Peyer's patch (tissue), 4 donors: ENCODE results near the gene KCNAB1. TPM values are rescaled to one million over a fixed set of nuclear protein-coding genes. Genes with fewer than 3 reads are reported as not detected.

Experiments used
- DNase-seq, 3 donors: peaks; one replicate each; pipeline ENCODE4 v3.0.0-alpha.2; 2017 to 2019
- H3K27ac ChIP-seq, 4 donors: fragments of 200-600 bp; sonication (generic); one replicate each; pipeline ENCODE4 v1.5.1; 2016 to 2019
- H3K27me3 ChIP-seq, 2 donors: fragments of 200-600 bp; sonication (generic); one replicate each; pipeline ENCODE4 v1.5.1; 2019
- H3K36me3 ChIP-seq, 3 donors: fragments of 200-600 bp; sonication (generic); one replicate each; pipeline ENCODE4 v1.5.1; 2016 to 2019
- H3K4me1 ChIP-seq, 4 donors: fragments of 200-600 bp; sonication (generic); one replicate each; pipeline ENCODE4 v1.5.1; 2016 to 2019
- H3K4me3 ChIP-seq, 4 donors: fragments of 200-600 bp; sonication (generic); 1 replicate in 3 of 4; 2 replicates in 1 of 4; pipeline ENCODE4 v1.5.1; 2016 to 2019; ENCODE audit warnings: mild to moderate bottlenecking in 1 of 4
- H3K9me3 ChIP-seq, 4 donors: fragments of 200-600 bp; sonication (generic); one replicate each; pipeline ENCODE4 v1.5.1; 2016 to 2019; ENCODE audit warnings: mild to moderate bottlenecking in 1 of 4
- CTCF ChIP-seq, 6 experiments: fragments of 450-650 bp in 4 of 6; fragments of 200-600 bp in 2 of 6; sonication (generic) in 1 of 6; IDR thresholded peaks; one replicate each; pipeline ENCODE4 v1.5.1; 2017 to 2019; ENCODE audit warnings: antibody characterized with exemption in 6 of 6, mild to moderate bottlenecking in 3 of 6, moderate library complexity in 1 of 6
- POLR2A ChIP-seq, 2 donors: fragments of 450-650 bp; IDR thresholded peaks; one replicate each; pipeline ENCODE4 v1.5.1; 2017; ENCODE audit warnings: antibody characterized with exemption in 2 of 2, mild to moderate bottlenecking in 2 of 2, moderate library complexity in 2 of 2
- total RNA-seq, 4 donors: library from RNA; depleted of rRNA; stranded (reverse); fragments of >200 nt; gene quantifications; one replicate each; pipeline ENCODE4 v1.1.0, GENCODE V29; 2016

Gene KCNAB1
- total RNA-seq, 4 donors from 2014 or later: 1.1 to 1.7 (median 1.6) TPM; not detected in 1

DNA sequence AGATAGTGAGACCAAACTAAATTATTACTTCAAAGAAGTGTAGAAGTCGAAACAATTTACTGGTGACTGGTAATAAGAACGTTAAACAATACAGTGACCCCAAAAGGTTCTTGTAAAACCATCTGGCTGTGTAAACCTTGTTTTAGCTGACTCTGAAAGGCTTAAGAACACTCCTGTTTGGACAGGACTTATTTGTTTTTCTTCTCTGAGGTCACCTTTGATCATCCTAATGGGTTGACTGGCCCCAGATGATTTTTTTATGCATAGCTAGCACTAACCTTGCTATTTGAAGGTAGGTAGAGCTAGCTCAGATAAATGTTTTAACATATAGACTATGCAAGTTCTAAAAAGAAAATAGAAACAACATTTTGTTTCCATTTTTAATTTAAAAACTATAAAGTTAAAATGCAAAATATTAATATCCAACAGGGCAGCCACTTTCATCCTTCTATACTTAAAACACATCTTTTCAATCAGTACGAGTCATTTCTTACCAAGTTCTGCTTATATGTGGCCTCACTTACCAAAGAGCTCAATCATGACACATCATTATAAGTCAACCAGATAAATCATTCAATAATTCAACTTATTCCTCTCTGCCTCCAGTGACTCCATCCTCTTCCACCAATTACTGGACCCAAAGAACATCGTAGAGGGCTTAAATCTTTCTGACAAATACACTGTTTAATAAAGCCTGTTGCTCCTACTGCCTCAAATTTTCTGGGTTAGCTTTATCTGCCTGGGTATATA is 275.8 kb downstream of the KCNAB1 start:
- H3K27ac ChIP-seq: no peak overlapping the region
- no peak for DNase-seq
- no peaks in the 10 kb centered on the region for H3K4me1 ChIP-seq
- no peaks in the 10 kb centered on the region for H3K27me3 ChIP-seq
- H3K36me3 ChIP-seq: no peaks in the 10 kb centered on the region
- no peaks in the 10 kb centered on the region for H3K9me3 ChIP-seq
- TF ChIP-seq POLR2A (IDR thresholded peaks at IDR 0.05) (no peak), CTCF (IDR thresholded peaks at IDR 0.05) (no peak)
- no peak overlapping the region for H3K4me3 ChIP-seq

- no peaks in the 10 kb centered on the region for H3K9me3 ChIP-seq
- DNase-seq: no peak
- no peaks in the 10 kb centered on the region for H3K36me3 ChIP-seq
- no peaks in the 10 kb centered on the region for H3K27me3 ChIP-seq
- TF ChIP-seq CTCF (IDR thresholded peaks at IDR 0.05) (no peak), POLR2A (IDR thresholded peaks at IDR 0.05) (no peak)
- no peak overlapping the region for H3K27ac ChIP-seq
- no peaks in the 10 kb centered on the region for H3K4me1 ChIP-seq
- no peak overlapping the region for H3K4me3 ChIP-seq
These were observed 276.5 kb downstream of the KCNAB1 start for GRCh38 chr3:156396851-156397250.

DNA sequence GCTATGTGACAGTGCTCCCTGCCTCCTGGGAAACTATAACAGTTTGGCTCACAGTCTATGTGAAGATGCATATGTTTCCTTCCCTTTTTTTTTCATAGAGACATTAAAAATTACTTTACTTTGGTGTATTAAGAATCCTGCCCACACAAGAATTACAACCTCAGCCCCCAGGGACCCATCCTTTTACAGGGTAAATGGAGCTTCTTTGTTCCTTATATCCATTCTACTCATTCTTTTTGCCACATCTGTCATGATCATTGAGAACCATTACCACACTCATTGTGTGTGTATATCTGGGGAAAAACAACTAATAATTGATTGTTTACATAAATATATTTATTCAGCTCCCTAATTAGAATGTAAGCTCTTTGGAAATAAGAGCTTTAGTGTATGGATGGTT is 277.2 kb downstream of the KCNAB1 start:
- no peaks in the 10 kb centered on the region for H3K27me3 ChIP-seq
- H3K9me3 ChIP-seq: no peaks in the 10 kb centered on the region
- DNase-seq: no peak

GRCh38 chr3:156400062-156400461 is 279.7 kb downstream of the KCNAB1 start:
- Histone ChIP-seq H3K36me3 (no peaks in the 10 kb centered on the region), H3K27ac (no peak overlapping the region), H3K4me1 (no peaks in the 10 kb centered on the region), H3K9me3 (no peaks in the 10 kb centered on the region), H3K27me3 (no peaks in the 10 kb centered on the region), H3K4me3 (no peak overlapping the region)
- no peak for DNase-seq
- no peak for TF ChIP-seq POLR2A (IDR thresholded peaks at IDR 0.05)

More for the DNA sequence above, 277.2 kb downstream of the KCNAB1 start:
- no peaks in the 10 kb centered on the region for H3K36me3 ChIP-seq
- H3K27ac ChIP-seq: no peak overlapping the region
- H3K4me3 ChIP-seq: no peak overlapping the region
- TF ChIP-seq POLR2A (IDR thresholded peaks at IDR 0.05) (no peak), CTCF (IDR thresholded peaks at IDR 0.05) (no peak)
- H3K4me1 ChIP-seq: no peaks in the 10 kb centered on the region

DNA sequence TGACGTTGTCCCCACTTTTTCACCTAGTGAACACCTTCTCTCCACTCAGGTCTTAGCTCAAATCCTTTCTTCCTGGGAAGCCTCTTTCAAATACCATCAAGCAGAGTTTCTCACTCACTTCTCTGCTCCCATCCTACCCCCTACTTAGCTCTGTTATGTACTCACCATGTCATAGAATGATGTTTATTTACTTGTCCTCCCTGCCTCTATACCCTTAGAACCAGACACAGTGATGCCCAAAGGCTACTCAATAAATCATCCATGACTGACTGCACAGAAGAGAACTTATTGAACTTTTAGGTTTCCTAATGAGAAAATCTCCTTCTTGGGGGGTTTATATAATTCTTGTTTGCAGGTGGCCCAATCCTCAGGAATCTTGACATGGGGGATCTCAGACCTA is 280.4 kb downstream of the KCNAB1 start:
- no peaks in the 10 kb centered on the region for H3K36me3 ChIP-seq
- TF ChIP-seq POLR2A (IDR thresholded peaks at IDR 0.05): no peak
- TF ChIP-seq CTCF (IDR thresholded peaks at IDR 0.05): no peak
- no peak overlapping the region for H3K4me3 ChIP-seq
- H3K27ac ChIP-seq: no peak overlapping the region
- H3K9me3 ChIP-seq: no peaks in the 10 kb centered on the region
- no peaks in the 10 kb centered on the region for H3K27me3 ChIP-seq
- H3K4me1 ChIP-seq: no peaks in the 10 kb centered on the region
- DNase-seq: no peak

DNA sequence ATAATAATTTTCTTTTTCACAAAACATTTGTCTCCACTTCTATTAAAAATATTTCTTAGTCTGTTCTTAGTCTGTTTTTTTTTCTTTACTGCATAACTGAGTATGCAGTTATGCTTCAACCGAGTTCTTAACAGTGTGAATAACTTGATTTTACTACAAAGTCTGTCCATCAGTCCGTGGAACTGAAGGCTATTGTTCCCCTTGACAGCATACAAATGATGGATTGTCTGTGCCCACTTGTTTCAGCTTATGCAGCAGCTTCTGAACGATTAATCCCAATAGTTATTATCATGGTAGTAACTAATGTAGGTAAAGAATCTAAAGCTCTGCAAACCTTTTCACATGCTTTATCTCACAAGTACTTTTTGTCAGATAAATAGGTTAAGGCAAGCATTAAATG is 283.8 kb downstream of the KCNAB1 start:
- no peak for DNase-seq
- Histone ChIP-seq H3K4me1 (no peaks in the 10 kb centered on the region), H3K36me3 (no peaks in the 10 kb centered on the region), H3K27me3 (no peaks in the 10 kb centered on the region), H3K9me3 (no peaks in the 10 kb centered on the region), H3K4me3 (no peak overlapping the region), H3K27ac (no peak overlapping the region)
- TF ChIP-seq POLR2A (IDR thresholded peaks at IDR 0.05) (no peak), CTCF (IDR thresholded peaks at IDR 0.05) (no peak)
